Liver (tissue), 9 donors: ENCODE results near the gene SMTNL2. TPM values are rescaled to one million over a fixed set of nuclear protein-coding genes. Genes with fewer than 3 reads are reported as not detected.

Source experiments
- DNase-seq: peaks from one replicate; pipeline ENCODE4 v3.0.0-alpha.2; 2017; ENCODE audit warnings: low spot score
- H3K27ac ChIP-seq, 2 donors: one replicate each; pipeline ENCODE4 v1.7.0; 2013; ENCODE audit warnings: inconsistent platforms in 2 of 2, low read length in 2 of 2, control low read depth in 1 of 2, low read depth in 1 of 2, mild to moderate bottlenecking in 1 of 2
- H3K27me3 ChIP-seq, 4 donors: one replicate each; pipeline versions ENCODE4 v1.6.1 to v1.7.0; 2013; ENCODE audit warnings: low read length in 3 of 4, inconsistent platforms in 1 of 4, mild to moderate bottlenecking in 1 of 4, moderate library complexity in 1 of 4; ENCODE audit not compliant: control insufficient read depth in 4 of 4, insufficient read depth in 4 of 4
- H3K36me3 ChIP-seq, 4 donors: one replicate each; pipeline versions ENCODE4 v1.6.1 to v1.7.0; 2013; ENCODE audit warnings: low read length in 3 of 4, mild to moderate bottlenecking in 3 of 4, low read depth in 1 of 4, moderate library complexity in 1 of 4; ENCODE audit not compliant: control insufficient read depth in 4 of 4, insufficient read depth in 3 of 4
- H3K4me1 ChIP-seq, 4 donors: one replicate each; pipeline versions ENCODE4 v1.6.1 to v1.7.0; 2013; ENCODE audit warnings: low read length in 3 of 4, mild to moderate bottlenecking in 3 of 4, moderate library complexity in 1 of 4; ENCODE audit not compliant: control insufficient read depth in 4 of 4, insufficient read depth in 4 of 4
- H3K4me3 ChIP-seq, 3 donors: one replicate each; pipeline versions ENCODE4 v1.6.1 to v1.7.0; 2013; ENCODE audit warnings: low read length in 3 of 3, control low read depth in 1 of 3, low read depth in 1 of 3, mild to moderate bottlenecking in 1 of 3
- H3K9ac ChIP-seq, 2 donors: one replicate each; pipeline ENCODE4 v1.7.0; 2013; ENCODE audit warnings: low read length in 2 of 2, mild to moderate bottlenecking in 2 of 2, moderate library complexity in 2 of 2, control low read depth in 1 of 2, low read depth in 1 of 2
- H3K9me3 ChIP-seq, 4 donors: one replicate each; pipeline versions ENCODE4 v1.6.1 to v1.7.0; 2013; ENCODE audit warnings: low read length in 3 of 4; ENCODE audit not compliant: control insufficient read depth in 4 of 4
- EGR1 ChIP-seq, 2 donors: IDR thresholded peaks; 2 replicates each; pipeline ENCODE4 v1.6.1; 2016 to 2018; ENCODE audit warnings: antibody characterized with exemption in 2 of 2, low read depth in 2 of 2
- FOXA1 ChIP-seq: IDR thresholded peaks from 2 replicates; pipeline ENCODE4 v1.6.1; 2016; ENCODE audit warnings: antibody characterized with exemption
- FOXA2 ChIP-seq: IDR thresholded peaks from 2 replicates; pipeline ENCODE4 v1.6.1; 2016; ENCODE audit warnings: antibody characterized with exemption
- GABPA ChIP-seq, 2 donors: IDR thresholded peaks in 1 of 2; conservative IDR thresholded peaks in 1 of 2; 2 replicates each; pipeline ENCODE4 v1.6.1; 2016; ENCODE audit warnings: antibody characterized with exemption in 2 of 2, mild to moderate bottlenecking in 1 of 2, moderate library complexity in 1 of 2
- HNF4A ChIP-seq, 2 donors: conservative IDR thresholded peaks; 2 replicates each; pipeline ENCODE4 v1.6.1; 2016; ENCODE audit warnings: antibody characterized with exemption in 2 of 2, mild to moderate bottlenecking in 2 of 2
- HNF4G ChIP-seq: IDR thresholded peaks from 2 replicates; pipeline ENCODE4 v1.6.1; 2016; ENCODE audit warnings: antibody characterized with exemption
- JUND ChIP-seq, 2 donors: IDR thresholded peaks; 2 replicates each; pipeline ENCODE4 v1.6.1; 2016; ENCODE audit warnings: antibody characterized with exemption in 2 of 2
- NR2F2 ChIP-seq: IDR thresholded peaks from 2 replicates; pipeline ENCODE4 v1.6.1; 2016; ENCODE audit warnings: antibody characterized with exemption
- RAD21 ChIP-seq, 2 donors: IDR thresholded peaks; 2 replicates each; pipeline ENCODE4 v1.6.1; 2016; ENCODE audit warnings: antibody characterized with exemption in 2 of 2, mild to moderate bottlenecking in 2 of 2
- REST ChIP-seq: IDR thresholded peaks from 2 replicates; pipeline ENCODE4 v1.6.1; 2016; ENCODE audit warnings: antibody characterized with exemption, mild to moderate bottlenecking
- RXRA ChIP-seq, 2 donors: IDR thresholded peaks; 2 replicates each; pipeline ENCODE4 v1.6.1; 2017 to 2018; ENCODE audit warnings: antibody characterized with exemption in 2 of 2, mild to moderate bottlenecking in 1 of 2
- SP1 ChIP-seq: IDR thresholded peaks from 2 replicates; pipeline ENCODE4 v1.6.1; 2018; ENCODE audit warnings: antibody characterized with exemption, mild to moderate bottlenecking
- TAF1 ChIP-seq: conservative IDR thresholded peaks from 2 replicates; pipeline ENCODE4 v1.6.1; 2016; ENCODE audit warnings: antibody characterized with exemption, mild to moderate bottlenecking
- YY1 ChIP-seq: IDR thresholded peaks from 2 replicates; pipeline ENCODE4 v1.6.1; 2016; ENCODE audit warnings: antibody characterized with exemption, mild to moderate bottlenecking
- WGBS: extraction: QIAGEN DNeasy Blood & Tissue Kit; methylation state at CpG from one replicate; pipeline ENCODE4 v1.1.7; 2013; 5-methylcytosine and 5-hydroxymethylcytosine counted together
- polyA plus RNA-seq, 2 donors: library from polyadenylated mRNA; stranded (reverse) in 1 of 2; unstranded in 1 of 2; fragments of 200-250 nt in 1 of 2; fragments of >200 nt in 1 of 2; fragmentation: Nextera tagmentation in 1 of 2; extraction: Ambion mirVana in 1 of 2; gene quantifications; one replicate each; pipeline versions ENCODE4 v1.2.1 to v1.2.3, GENCODE V29; 2013 to 2015
- total RNA-seq, 2 donors: library from RNA; depleted of rRNA; stranded (reverse); fragments of >200 nt; gene quantifications; one replicate each; pipeline ENCODE4 v1.2.3, GENCODE V29; 2014
- TF ChIP-seq, protein P1 (sequence below): IDR thresholded peaks from 2 replicates; pipeline ENCODE4 v1.6.1; 2016; ENCODE audit warnings: antibody characterized with exemption
- TF ChIP-seq, protein P2 (sequence below): IDR thresholded peaks from 2 replicates; pipeline ENCODE4 v1.6.1; 2016; ENCODE audit warnings: antibody characterized with exemption
- TF ChIP-seq, protein P3 (sequence below): IDR thresholded peaks from 2 replicates; pipeline ENCODE4 v1.6.1; 2016; ENCODE audit warnings: antibody characterized with exemption
- TF ChIP-seq, protein P4 (sequence below): fragments of 150-350 bp; IDR thresholded peaks from 2 replicates; pipeline ENCODE4 v1.5.1; 2017; ENCODE audit warnings: improper control_type of control experiment, low read depth, low read length; ENCODE audit not compliant: missing input control
- donor health status: healthy.
- donor health status: healthy.
- donor health status: healthy.
- donor health status: healthy.
- donor health status: healthy.

The SMTNL2 gene
- total and polyA plus RNA-seq, 4 donors, result 0.13 to 0.29 TPM; not detected in 2

DNA sequence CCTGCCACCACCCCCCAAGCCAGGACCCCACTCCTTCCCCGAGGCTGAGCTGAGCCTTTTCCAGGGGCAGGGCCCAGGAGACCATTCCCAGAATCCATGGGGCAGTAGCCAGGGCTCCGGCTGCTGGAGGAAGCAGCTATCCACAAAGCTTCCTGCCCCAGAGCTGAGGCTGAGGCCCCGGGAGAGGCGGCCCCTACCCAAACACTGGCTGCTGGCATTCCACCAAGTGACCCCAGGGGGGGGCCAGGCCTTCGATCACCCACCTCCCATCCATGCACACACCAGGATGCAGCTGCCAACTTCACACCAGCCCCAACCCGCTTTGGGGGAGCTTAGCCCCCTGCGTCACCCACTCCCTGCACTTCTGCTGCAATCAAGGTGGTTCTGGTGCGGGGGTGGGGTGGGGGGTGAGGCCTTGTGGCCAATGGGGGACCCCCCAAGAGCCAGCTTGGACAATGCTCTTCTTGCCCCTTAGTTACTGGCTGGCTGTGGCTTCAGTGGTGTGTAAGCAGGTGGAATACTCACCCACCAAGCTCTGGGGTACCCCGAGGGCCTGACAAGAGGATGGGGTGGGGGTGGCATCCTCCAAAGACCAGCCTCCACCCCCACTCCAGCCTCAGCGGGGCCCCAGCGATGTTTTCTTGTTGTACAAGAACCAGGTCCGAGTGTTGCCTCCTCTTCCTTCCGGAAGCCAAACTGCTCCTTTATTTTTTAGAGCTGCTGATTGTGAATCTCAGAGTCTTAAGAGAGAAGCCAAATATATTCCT is 45.9 kb upstream of the SMTNL2 start:
- Histone ChIP-seq H3K36me3 (peaks cover 8 to 53% (median 19%) of the 10 kb centered on the region in 4 donors), H3K27me3 (no peaks in the 10 kb centered on the region), H3K4me1 (peaks cover 4 to 36% (median 13%) of the 10 kb centered on the region in 4 donors), H3K9me3 (no peaks in the 10 kb centered on the region), H3K27ac (no peak overlapping the region), H3K4me3 (no peak overlapping the region), H3K9ac (no peak overlapping the region)
- TF ChIP-seq SP1, result no peak
- no peak for TF ChIP-seq HNF4G
- TF ChIP-seq FOXA2, result no peak
- TF ChIP-seq REST, result no peak
- TF ChIP-seq HNF4A (conservative IDR thresholded peaks at IDR 0.05), result no peak
- TF ChIP-seq FOXA1, result no peak
- TF ChIP-seq RXRA (IDR thresholded peaks at IDR 0.05), result no peak
- TF ChIP-seq RAD21 (IDR thresholded peaks at IDR 0.05), result no peak
- TF ChIP-seq, protein P1, sequence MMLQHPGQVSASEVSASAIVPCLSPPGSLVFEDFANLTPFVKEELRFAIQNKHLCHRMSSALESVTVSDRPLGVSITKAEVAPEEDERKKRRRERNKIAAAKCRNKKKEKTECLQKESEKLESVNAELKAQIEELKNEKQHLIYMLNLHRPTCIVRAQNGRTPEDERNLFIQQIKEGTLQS, result no peak
- TF ChIP-seq NR2F2, result no peak
- TF ChIP-seq EGR1 (IDR thresholded peaks at IDR 0.05; ENCODE audit: low read depth in 2 of 2), result no peak
- no peak for DNase-seq
- WGBS, result 80% methylated on average over 13 of the region's 13 CpGs

DNA sequence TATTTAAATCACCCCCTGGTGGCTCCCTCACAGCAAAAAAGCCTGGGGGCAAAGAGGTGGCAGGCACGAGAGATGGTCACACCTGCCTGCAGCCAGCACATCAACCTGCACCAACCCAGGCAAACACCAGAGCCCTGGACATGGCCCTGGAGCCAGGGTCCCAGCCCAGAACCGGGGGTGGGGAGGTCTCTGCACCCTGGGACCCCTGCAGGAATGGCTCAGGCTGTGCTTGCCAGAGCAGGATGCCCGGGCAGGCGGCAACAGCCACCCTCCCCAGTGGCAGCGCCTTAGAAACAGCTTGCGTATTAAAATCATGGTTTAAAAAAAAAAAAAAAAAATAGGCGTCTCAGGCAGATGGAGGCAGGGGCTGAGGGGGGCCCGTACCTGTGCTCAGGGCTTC is 45.3 kb upstream of the SMTNL2 start:
- H3K4me1 ChIP-seq, result peaks cover 2 to 30% (median 9%) of the 10 kb centered on the region in 4 donors
- no peak for DNase-seq
- H3K4me3 ChIP-seq, result no peak overlapping the region
- 90% methylated on average over 8 of the region's 8 CpGs for WGBS
- no peaks in the 10 kb centered on the region for H3K27me3 ChIP-seq
- peaks cover 8 to 58% (median 21%) of the 10 kb centered on the region in 4 donors for H3K36me3 ChIP-seq
- TF ChIP-seq FOXA2 (no peak), FOXA1 (no peak), SP1 (no peak), HNF4G (no peak), YY1 (no peak), JUND (IDR thresholded peaks at IDR 0.05) (no peak), RXRA (IDR thresholded peaks at IDR 0.05) (no peak), EGR1 (IDR thresholded peaks at IDR 0.05; ENCODE audit: low read depth in 2 of 2) (no peak), REST (no peak), HNF4A (conservative IDR thresholded peaks at IDR 0.05) (no peak), GABPA (IDR thresholded peaks at IDR 0.05 in 1 of 2, conservative IDR thresholded peaks at IDR 0.05 in 1 of 2) (no peak), RAD21 (IDR thresholded peaks at IDR 0.05) (no peak), TAF1 (no peak), NR2F2 (no peak)
- TF ChIP-seq, protein P1, result no peak
- TF ChIP-seq, protein P2, sequence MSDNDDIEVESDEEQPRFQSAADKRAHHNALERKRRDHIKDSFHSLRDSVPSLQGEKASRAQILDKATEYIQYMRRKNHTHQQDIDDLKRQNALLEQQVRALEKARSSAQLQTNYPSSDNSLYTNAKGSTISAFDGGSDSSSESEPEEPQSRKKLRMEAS, result no peak
- TF ChIP-seq, protein P3, sequence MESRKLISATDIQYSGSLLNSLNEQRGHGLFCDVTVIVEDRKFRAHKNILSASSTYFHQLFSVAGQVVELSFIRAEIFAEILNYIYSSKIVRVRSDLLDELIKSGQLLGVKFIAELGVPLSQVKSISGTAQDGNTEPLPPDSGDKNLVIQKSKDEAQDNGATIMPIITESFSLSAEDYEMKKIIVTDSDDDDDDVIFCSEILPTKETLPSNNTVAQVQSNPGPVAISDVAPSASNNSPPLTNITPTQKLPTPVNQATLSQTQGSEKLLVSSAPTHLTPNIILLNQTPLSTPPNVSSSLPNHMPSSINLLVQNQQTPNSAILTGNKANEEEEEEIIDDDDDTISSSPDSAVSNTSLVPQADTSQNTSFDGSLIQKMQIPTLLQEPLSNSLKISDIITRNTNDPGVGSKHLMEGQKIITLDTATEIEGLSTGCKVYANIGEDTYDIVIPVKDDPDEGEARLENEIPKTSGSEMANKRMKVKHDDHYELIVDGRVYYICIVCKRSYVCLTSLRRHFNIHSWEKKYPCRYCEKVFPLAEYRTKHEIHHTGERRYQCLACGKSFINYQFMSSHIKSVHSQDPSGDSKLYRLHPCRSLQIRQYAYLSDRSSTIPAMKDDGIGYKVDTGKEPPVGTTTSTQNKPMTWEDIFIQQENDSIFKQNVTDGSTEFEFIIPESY, result no peak
- TF ChIP-seq, protein P4, sequence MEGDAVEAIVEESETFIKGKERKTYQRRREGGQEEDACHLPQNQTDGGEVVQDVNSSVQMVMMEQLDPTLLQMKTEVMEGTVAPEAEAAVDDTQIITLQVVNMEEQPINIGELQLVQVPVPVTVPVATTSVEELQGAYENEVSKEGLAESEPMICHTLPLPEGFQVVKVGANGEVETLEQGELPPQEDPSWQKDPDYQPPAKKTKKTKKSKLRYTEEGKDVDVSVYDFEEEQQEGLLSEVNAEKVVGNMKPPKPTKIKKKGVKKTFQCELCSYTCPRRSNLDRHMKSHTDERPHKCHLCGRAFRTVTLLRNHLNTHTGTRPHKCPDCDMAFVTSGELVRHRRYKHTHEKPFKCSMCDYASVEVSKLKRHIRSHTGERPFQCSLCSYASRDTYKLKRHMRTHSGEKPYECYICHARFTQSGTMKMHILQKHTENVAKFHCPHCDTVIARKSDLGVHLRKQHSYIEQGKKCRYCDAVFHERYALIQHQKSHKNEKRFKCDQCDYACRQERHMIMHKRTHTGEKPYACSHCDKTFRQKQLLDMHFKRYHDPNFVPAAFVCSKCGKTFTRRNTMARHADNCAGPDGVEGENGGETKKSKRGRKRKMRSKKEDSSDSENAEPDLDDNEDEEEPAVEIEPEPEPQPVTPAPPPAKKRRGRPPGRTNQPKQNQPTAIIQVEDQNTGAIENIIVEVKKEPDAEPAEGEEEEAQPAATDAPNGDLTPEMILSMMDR, result no peak
- H3K27ac ChIP-seq, result no peak overlapping the region
- no peaks in the 10 kb centered on the region for H3K9me3 ChIP-seq
- no peak overlapping the region for H3K9ac ChIP-seq
